ENCODE results near the gene TELO2. TPM values are rescaled to one million over a fixed set of nuclear protein-coding genes. Genes with fewer than 3 reads are reported as not detected.

The TELO2 gene
- total RNA-seq, 1 experiment from 2014 or later, result 85.4 TPM

DNA sequence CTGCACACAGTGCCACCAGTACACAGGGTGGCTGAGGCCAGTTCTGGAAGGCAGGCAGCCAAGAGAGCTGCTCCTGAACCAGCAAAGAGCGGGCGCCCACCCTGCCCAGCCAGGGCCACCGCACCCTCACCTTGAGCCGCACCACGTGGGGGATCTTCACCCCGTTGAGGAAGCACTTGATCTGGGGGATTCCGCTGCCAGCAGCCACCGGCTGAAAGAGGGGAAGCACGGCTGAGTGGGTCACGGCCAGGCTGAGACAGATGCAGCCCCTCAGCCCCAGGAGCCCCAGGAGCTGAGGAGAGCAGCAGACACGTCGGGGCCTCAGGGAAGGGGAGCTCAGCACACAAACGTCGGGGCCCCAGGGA is 34.2 kb upstream of the TELO2 start:
- no peak overlapping the region for H3K4me3 Mint-ChIP-seq (ENCODE audit: low read depth, unreplicated experiment)
- no peaks in the 10 kb centered on the region for H3K4me1 Mint-ChIP-seq (ENCODE audit: low read depth, unreplicated experiment)
- TF ChIP-seq, protein P1, sequence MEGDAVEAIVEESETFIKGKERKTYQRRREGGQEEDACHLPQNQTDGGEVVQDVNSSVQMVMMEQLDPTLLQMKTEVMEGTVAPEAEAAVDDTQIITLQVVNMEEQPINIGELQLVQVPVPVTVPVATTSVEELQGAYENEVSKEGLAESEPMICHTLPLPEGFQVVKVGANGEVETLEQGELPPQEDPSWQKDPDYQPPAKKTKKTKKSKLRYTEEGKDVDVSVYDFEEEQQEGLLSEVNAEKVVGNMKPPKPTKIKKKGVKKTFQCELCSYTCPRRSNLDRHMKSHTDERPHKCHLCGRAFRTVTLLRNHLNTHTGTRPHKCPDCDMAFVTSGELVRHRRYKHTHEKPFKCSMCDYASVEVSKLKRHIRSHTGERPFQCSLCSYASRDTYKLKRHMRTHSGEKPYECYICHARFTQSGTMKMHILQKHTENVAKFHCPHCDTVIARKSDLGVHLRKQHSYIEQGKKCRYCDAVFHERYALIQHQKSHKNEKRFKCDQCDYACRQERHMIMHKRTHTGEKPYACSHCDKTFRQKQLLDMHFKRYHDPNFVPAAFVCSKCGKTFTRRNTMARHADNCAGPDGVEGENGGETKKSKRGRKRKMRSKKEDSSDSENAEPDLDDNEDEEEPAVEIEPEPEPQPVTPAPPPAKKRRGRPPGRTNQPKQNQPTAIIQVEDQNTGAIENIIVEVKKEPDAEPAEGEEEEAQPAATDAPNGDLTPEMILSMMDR (IDR thresholded peaks at IDR 0.05; ENCODE audit: unreplicated experiment), result no peak
- DNase-seq, result no peak
- H3K9me3 Mint-ChIP-seq (ENCODE audit: low read depth, unreplicated experiment), result no peaks in the 10 kb centered on the region
- CTCF ChIA-PET, result no interaction called here
- BruUV-seq (replicated peaks), result no TSS peak
- H3K27ac Mint-ChIP-seq (ENCODE audit: unreplicated experiment), result no peak overlapping the region
- intact Hi-C loops (cut with micrococcal nuclease; ENCODE audit: unreplicated experiment), result no loop called here
- H3K36me3 Mint-ChIP-seq (ENCODE audit: insufficient read depth, unreplicated experiment), result peaks cover 6% of the 10 kb centered on the region
- H3K27me3 Mint-ChIP-seq (ENCODE audit: unreplicated experiment), result no peaks in the 10 kb centered on the region

DNA sequence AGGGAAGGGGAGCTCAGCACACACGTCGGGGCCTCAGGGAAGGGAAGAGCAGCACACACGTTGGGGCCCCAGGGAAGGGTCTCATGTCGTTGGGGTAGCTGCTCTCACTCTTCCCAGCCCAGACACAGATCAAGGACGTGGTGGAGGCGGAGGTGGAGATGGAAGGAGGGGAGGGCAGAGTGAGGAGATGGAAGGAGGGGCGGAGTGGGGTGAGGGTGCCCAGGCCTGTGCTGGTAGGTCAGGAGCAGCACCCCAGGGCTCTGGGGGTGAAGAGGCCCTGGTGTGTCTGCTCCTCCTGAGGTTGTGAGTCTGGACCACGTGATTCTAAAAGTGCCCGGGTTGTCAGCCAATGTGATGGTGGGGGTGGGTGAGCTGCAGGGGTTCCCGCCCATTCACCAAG is 33.2 kb upstream of the TELO2 start:
- Mint-ChIP-seq H3K27ac (ENCODE audit: unreplicated experiment) (no peak overlapping the region), H3K9me3 (ENCODE audit: low read depth, unreplicated experiment) (no peaks in the 10 kb centered on the region), H3K4me3 (ENCODE audit: low read depth, unreplicated experiment) (no peak overlapping the region), H3K4me1 (ENCODE audit: low read depth, unreplicated experiment) (no peaks in the 10 kb centered on the region), H3K27me3 (ENCODE audit: unreplicated experiment) (no peaks in the 10 kb centered on the region), H3K36me3 (ENCODE audit: insufficient read depth, unreplicated experiment) (peaks cover 4% of the 10 kb centered on the region)
- CTCF ChIA-PET, result interaction anchor here (0.7 kb wide), 1 partner anchor 982 kb away, joined by 5 read pairs; no protein-coding TSS in a partner anchor
- intact Hi-C loops (cut with micrococcal nuclease; ENCODE audit: unreplicated experiment), result no loop called here
- no TSS peak for BruUV-seq (replicated peaks)
- no peak for DNase-seq
- TF ChIP-seq, protein P1 (IDR thresholded peaks at IDR 0.05; ENCODE audit: unreplicated experiment), result no peak

DNA sequence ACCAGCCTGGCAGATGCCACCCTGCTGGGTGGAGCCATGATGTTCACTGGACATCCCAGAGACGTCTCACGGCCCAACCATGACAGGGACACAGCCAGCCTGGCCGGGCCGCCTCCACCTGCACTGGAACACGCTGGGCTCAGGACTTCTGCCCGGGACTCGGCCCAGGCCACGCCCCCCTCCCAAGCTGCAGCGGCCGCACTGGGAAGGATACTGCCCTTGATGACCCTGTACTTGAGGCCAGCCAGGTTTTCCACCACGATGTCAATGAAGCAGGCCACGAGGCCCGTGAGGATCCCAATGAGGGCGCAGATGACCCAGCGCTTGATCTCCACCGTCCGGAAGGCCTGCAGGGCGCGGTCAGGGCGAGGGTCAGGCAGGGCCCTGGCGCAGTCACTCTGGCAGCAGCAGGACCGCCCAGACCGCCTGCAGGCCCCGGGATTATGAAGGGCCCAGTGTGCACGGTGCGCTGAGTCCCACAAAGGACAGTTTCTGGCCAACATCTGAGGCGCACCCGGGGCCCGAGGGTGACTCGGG is 32.5 kb upstream of the TELO2 start:
- intact Hi-C loops (cut with micrococcal nuclease; ENCODE audit: unreplicated experiment), result no loop called here
- no peak overlapping the region for H3K27ac Mint-ChIP-seq (ENCODE audit: unreplicated experiment)
- no peak overlapping the region for H3K4me3 Mint-ChIP-seq (ENCODE audit: low read depth, unreplicated experiment)
- H3K27me3 Mint-ChIP-seq (ENCODE audit: unreplicated experiment), result no peaks in the 10 kb centered on the region
- H3K36me3 Mint-ChIP-seq (ENCODE audit: insufficient read depth, unreplicated experiment), result peaks cover 4% of the 10 kb centered on the region
- TF ChIP-seq, protein P1 (IDR thresholded peaks at IDR 0.05; ENCODE audit: unreplicated experiment), result no peak
- H3K9me3 Mint-ChIP-seq (ENCODE audit: low read depth, unreplicated experiment), result no peaks in the 10 kb centered on the region
- DNase-seq, result no peak
- no TSS peak for BruUV-seq (replicated peaks)
- CTCF ChIA-PET, result no interaction called here
- no peaks in the 10 kb centered on the region for H3K4me1 Mint-ChIP-seq (ENCODE audit: low read depth, unreplicated experiment)

DNA sequence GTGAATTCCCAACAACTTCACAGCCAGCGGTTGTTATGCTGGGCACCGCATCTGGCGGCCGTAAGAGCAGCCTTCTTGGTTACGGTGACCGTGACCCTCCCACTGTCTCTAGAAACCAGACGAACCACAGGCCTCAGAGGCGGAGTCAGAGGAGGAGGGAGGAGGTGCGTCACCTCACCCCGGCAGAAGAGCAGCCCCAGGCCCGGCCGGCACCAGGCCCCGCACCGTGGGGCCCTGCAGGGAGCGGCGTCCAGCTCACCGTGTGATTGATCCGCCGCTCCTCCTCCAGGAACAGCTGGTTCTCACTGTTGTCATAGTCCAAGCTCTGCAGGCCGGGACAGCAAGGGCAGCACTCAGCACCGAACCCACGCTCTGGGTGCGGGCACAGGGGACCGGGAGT is 32.0 kb upstream of the TELO2 start:
- TF ChIP-seq, protein P1 (IDR thresholded peaks at IDR 0.05; ENCODE audit: unreplicated experiment), result no peak
- Mint-ChIP-seq H3K4me3 (ENCODE audit: low read depth, unreplicated experiment) (no peak overlapping the region), H3K9me3 (ENCODE audit: low read depth, unreplicated experiment) (no peaks in the 10 kb centered on the region), H3K36me3 (ENCODE audit: insufficient read depth, unreplicated experiment) (peaks cover 4% of the 10 kb centered on the region), H3K27ac (ENCODE audit: unreplicated experiment) (no peak overlapping the region), H3K27me3 (ENCODE audit: unreplicated experiment) (no peaks in the 10 kb centered on the region), H3K4me1 (ENCODE audit: low read depth, unreplicated experiment) (no peaks in the 10 kb centered on the region)
- CTCF ChIA-PET, result no interaction called here
- DNase-seq, result no peak
- no TSS peak for BruUV-seq (replicated peaks)
- intact Hi-C loops (cut with micrococcal nuclease; ENCODE audit: unreplicated experiment), result no loop called here
